ENCODE results near the gene RADIL. TPM values are rescaled to one million over a fixed set of nuclear protein-coding genes. Genes with fewer than 3 reads are reported as not detected.

RADIL gene
- total RNA-seq, 4 donors from 2014 or later = 2.1 to 6.8 (median 3.6) TPM

GRCh38 chr7:4840079-4840501 lies 43.4 kb downstream of the RADIL start:
- 80% methylated on average over 15 of the region's 16 CpGs for WGBS
- no peaks in the 10 kb centered on the region for H3K4me1 ChIP-seq
- no peaks in the 10 kb centered on the region for H3K36me3 ChIP-seq
- peak in 1 of 2 donors; percentile 48 for DNase-seq (ENCODE audit: low spot score in 2 of 2)
- TF ChIP-seq EP300 (IDR thresholded peaks at IDR 0.05) = no peak
- TF ChIP-seq, protein P1, sequence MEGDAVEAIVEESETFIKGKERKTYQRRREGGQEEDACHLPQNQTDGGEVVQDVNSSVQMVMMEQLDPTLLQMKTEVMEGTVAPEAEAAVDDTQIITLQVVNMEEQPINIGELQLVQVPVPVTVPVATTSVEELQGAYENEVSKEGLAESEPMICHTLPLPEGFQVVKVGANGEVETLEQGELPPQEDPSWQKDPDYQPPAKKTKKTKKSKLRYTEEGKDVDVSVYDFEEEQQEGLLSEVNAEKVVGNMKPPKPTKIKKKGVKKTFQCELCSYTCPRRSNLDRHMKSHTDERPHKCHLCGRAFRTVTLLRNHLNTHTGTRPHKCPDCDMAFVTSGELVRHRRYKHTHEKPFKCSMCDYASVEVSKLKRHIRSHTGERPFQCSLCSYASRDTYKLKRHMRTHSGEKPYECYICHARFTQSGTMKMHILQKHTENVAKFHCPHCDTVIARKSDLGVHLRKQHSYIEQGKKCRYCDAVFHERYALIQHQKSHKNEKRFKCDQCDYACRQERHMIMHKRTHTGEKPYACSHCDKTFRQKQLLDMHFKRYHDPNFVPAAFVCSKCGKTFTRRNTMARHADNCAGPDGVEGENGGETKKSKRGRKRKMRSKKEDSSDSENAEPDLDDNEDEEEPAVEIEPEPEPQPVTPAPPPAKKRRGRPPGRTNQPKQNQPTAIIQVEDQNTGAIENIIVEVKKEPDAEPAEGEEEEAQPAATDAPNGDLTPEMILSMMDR (IDR thresholded peaks at IDR 0.05) = no peak
- no peak for TF ChIP-seq POLR2A (IDR thresholded peaks at IDR 0.05)
- no peak for TF ChIP-seq POLR2AphosphoS5 (IDR thresholded peaks at IDR 0.05)
- H3K4me3 ChIP-seq = no peak overlapping the region
- H3K27ac ChIP-seq = no peak overlapping the region
- H3K27me3 ChIP-seq = no peaks in the 10 kb centered on the region
- H3K9me3 ChIP-seq = no peaks in the 10 kb centered on the region

GRCh38 chr7:4838626-4839334 lies 44.7 kb downstream of the RADIL start:
- TF ChIP-seq, protein P1 (IDR thresholded peaks at IDR 0.05) = no peak
- TF ChIP-seq POLR2A (IDR thresholded peaks at IDR 0.05) (no peak), EP300 (IDR thresholded peaks at IDR 0.05) (no peak), POLR2AphosphoS5 (IDR thresholded peaks at IDR 0.05) (no peak)
- Histone ChIP-seq H3K9me3 (no peaks in the 10 kb centered on the region), H3K27ac (no peak overlapping the region), H3K27me3 (no peaks in the 10 kb centered on the region), H3K4me3 (no peak overlapping the region), H3K36me3 (peaks cover 8% of the 10 kb centered on the region), H3K4me1 (no peaks in the 10 kb centered on the region)
- DNase-seq (ENCODE audit: low spot score in 2 of 2) = peak in 1 of 2 donors; percentile 55
- WGBS = 93% methylated on average over 16 of the region's 21 CpGs

DNA sequence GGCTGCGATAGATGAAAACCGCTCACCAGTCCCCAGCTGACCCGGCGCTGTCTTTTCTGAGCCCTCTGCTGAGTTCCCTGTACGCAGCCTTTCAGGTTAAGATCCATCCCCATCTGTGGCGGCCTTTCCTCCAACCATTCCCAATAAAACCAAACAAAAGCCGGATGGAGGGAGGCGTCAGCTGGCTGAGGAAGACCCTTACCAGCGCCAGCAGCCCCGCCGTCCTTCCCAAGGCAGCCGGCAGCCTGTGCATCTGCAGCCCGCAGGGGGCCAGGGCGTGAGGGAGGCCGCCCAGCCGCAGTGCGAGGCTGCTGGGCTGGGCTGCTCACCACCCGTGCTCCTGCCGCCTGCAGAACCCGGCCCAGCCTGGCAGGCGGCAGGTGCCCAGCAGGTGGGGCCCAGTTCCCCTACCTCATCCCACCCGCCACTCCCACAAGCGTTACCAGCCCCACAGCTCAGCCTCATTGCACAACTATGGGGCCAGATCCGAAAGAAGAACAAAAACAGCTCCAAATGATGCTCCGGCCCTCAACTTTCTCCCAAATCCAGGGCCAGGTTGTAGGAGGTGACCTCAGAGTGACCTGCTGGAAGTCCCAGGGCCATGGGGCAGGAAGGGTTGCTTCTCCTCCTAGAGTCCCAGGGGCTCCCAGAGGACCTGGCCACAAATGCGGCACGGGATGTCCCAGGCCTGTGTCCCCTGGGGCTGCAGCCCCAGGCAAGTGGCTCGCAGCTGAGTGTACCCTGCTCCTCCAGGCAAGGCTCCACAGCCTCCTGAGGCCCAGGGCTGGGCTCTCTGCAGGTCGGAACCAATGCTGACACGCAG lies 45.5 kb downstream of the RADIL start:
- 82% methylated on average over 20 of the region's 30 CpGs for WGBS
- Histone ChIP-seq H3K4me1 (no peaks in the 10 kb centered on the region), H3K9me3 (no peaks in the 10 kb centered on the region), H3K4me3 (no peak overlapping the region), H3K27me3 (no peaks in the 10 kb centered on the region), H3K36me3 (peaks cover 8% of the 10 kb centered on the region), H3K27ac (no peak overlapping the region)
- TF ChIP-seq, protein P1 (IDR thresholded peaks at IDR 0.05) = no peak
- TF ChIP-seq EP300 (IDR thresholded peaks at IDR 0.05) = no peak
- TF ChIP-seq POLR2AphosphoS5 (IDR thresholded peaks at IDR 0.05) = no peak
- no peak for TF ChIP-seq POLR2A (IDR thresholded peaks at IDR 0.05)
- DNase-seq (ENCODE audit: low spot score in 2 of 2) = peak; percentile 36 to 47

GRCh38 chr7:4837041-4837802 lies 46.3 kb downstream of the RADIL start:
- H3K27me3 ChIP-seq = no peaks in the 10 kb centered on the region
- peak in 1 of 2 donors; percentile 26 for DNase-seq (ENCODE audit: low spot score in 2 of 2)
- no peak for TF ChIP-seq POLR2A (IDR thresholded peaks at IDR 0.05)
- no peak for TF ChIP-seq POLR2AphosphoS5 (IDR thresholded peaks at IDR 0.05)
- no peak for TF ChIP-seq EP300 (IDR thresholded peaks at IDR 0.05)
- TF ChIP-seq, protein P1 (IDR thresholded peaks at IDR 0.05) = no peak
- peaks cover 8% of the 10 kb centered on the region for H3K36me3 ChIP-seq
- H3K4me3 ChIP-seq = no peak overlapping the region
- no peaks in the 10 kb centered on the region for H3K9me3 ChIP-seq
- H3K27ac ChIP-seq = no peak overlapping the region
- 78% methylated on average over 18 of the region's 22 CpGs for WGBS
- H3K4me1 ChIP-seq = no peaks in the 10 kb centered on the region
